Tibial nerve (tissue), 4 donors: Measurements from ENCODE around the gene SKAP1. TPM values are rescaled to one million over a fixed set of nuclear protein-coding genes. Genes with fewer than 3 reads are reported as not detected.
A peak's percentile ranks its signal among the peaks of the same experiment; 100 is the strongest.

Source experiments
- DNase-seq, 2 donors: peaks; one replicate each; pipeline ENCODE4 v3.0.0-alpha.2; 2019; ENCODE audit warnings: low spot score in 2 of 2
- H3K27ac ChIP-seq, 4 donors: fragments of 200-600 bp; sonication (generic) in 3 of 4; one replicate each; pipeline ENCODE4 v1.5.1; 2017 to 2019; ENCODE audit warnings: mild to moderate bottlenecking in 1 of 4
- H3K27me3 ChIP-seq, 2 donors: fragments of 200-600 bp; sonication (generic) in 1 of 2; one replicate each; pipeline versions ENCODE4 v1.5.1 to v1.6.0; 2017 to 2019
- H3K36me3 ChIP-seq, 3 donors: fragments of 200-600 bp; sonication (generic); one replicate each; pipeline ENCODE4 v1.5.1; 2018 to 2019
- H3K4me1 ChIP-seq, 4 donors: fragments of 200-600 bp; sonication (generic) in 3 of 4; one replicate each; pipeline ENCODE4 v1.5.1; 2017 to 2019
- H3K4me3 ChIP-seq, 4 donors: fragments of 200-600 bp; sonication (generic) in 3 of 4; one replicate each; pipeline ENCODE4 v1.5.1; 2017 to 2019; ENCODE audit warnings: mild to moderate bottlenecking in 1 of 4, moderate library complexity in 1 of 4
- H3K9me3 ChIP-seq, 4 donors: fragments of 200-600 bp; sonication (generic) in 3 of 4; one replicate each; pipeline ENCODE4 v1.5.1; 2017 to 2019
- EP300 ChIP-seq, 2 donors: sonication (generic); formaldehyde crosslinking; IDR thresholded peaks; one replicate each; pipeline ENCODE4 v1.6.1; 2017; ENCODE audit warnings: antibody characterized with exemption in 2 of 2, mild to moderate bottlenecking in 1 of 2
- POLR2A ChIP-seq, 2 donors: fragments of 450-650 bp; IDR thresholded peaks; one replicate each; pipeline ENCODE4 v1.6.1; 2017; ENCODE audit warnings: antibody characterized with exemption in 2 of 2, mild to moderate bottlenecking in 2 of 2, moderate library complexity in 2 of 2
- total RNA-seq, 4 donors: library from RNA; depleted of rRNA; stranded (reverse); fragments of >200 nt; gene quantifications; one replicate each; pipeline ENCODE4 v1.1.0, GENCODE V29; 2016
- TF ChIP-seq, protein P1 (sequence below), 5 experiments: fragments of 200-600 bp in 3 of 5; fragments of 450-650 bp in 2 of 5; sonication (generic) in 3 of 5; IDR thresholded peaks; one replicate each; pipeline ENCODE4 v1.5.1; 2016 to 2019; ENCODE audit warnings: antibody characterized with exemption in 5 of 5, mild to moderate bottlenecking in 3 of 5, moderate library complexity in 2 of 5

Gene SKAP1
- total RNA-seq, 4 donors from 2014 or later: 0.59 to 2.0 (median 1.3) TPM

- Histone ChIP-seq H3K27me3 (peaks cover 0 to 36% of the 10 kb centered on the region in 2 donors), H3K27ac (no peak overlapping the region), H3K36me3 (no peaks in the 10 kb centered on the region), H3K9me3 (no peaks in the 10 kb centered on the region), H3K4me1 (no peaks in the 10 kb centered on the region), H3K4me3 (no peak overlapping the region)
- DNase-seq: no peak
- TF ChIP-seq EP300 (IDR thresholded peaks at IDR 0.05): no peak
- no peak for TF ChIP-seq POLR2A (IDR thresholded peaks at IDR 0.05)
- TF ChIP-seq, protein P1, sequence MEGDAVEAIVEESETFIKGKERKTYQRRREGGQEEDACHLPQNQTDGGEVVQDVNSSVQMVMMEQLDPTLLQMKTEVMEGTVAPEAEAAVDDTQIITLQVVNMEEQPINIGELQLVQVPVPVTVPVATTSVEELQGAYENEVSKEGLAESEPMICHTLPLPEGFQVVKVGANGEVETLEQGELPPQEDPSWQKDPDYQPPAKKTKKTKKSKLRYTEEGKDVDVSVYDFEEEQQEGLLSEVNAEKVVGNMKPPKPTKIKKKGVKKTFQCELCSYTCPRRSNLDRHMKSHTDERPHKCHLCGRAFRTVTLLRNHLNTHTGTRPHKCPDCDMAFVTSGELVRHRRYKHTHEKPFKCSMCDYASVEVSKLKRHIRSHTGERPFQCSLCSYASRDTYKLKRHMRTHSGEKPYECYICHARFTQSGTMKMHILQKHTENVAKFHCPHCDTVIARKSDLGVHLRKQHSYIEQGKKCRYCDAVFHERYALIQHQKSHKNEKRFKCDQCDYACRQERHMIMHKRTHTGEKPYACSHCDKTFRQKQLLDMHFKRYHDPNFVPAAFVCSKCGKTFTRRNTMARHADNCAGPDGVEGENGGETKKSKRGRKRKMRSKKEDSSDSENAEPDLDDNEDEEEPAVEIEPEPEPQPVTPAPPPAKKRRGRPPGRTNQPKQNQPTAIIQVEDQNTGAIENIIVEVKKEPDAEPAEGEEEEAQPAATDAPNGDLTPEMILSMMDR (IDR thresholded peaks at IDR 0.05): no peak
These were observed 77.4 kb downstream of the SKAP1 start for GRCh38 chr17:48352630-48353029.

DNA sequence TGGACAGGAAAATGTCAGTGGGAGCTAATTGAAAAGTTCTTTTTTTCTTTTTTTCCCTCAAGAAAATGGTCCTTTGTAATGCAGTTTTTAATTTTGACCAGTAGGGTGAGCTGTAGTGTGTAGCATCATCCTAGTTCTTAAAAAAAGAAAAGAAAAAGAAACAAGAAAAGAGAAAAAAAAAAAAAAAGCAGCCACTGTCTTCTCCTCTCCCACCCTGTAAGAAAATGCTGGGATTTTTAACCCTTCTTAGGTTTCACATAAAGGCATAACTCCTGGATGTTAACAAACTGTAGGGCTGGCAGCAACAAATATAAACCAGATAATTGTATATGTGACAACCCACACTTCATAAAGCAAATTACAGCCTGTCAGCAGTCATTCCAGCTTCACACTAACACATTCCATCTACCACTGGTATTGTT is 78.1 kb downstream of the SKAP1 start:
- Histone ChIP-seq H3K4me1 (no peaks in the 10 kb centered on the region), H3K27ac (no peak overlapping the region), H3K9me3 (no peaks in the 10 kb centered on the region), H3K4me3 (no peak overlapping the region), H3K27me3 (peaks cover 0 to 29% of the 10 kb centered on the region in 2 donors), H3K36me3 (no peaks in the 10 kb centered on the region)
- TF ChIP-seq EP300 (IDR thresholded peaks at IDR 0.05) (no peak), POLR2A (IDR thresholded peaks at IDR 0.05) (no peak)
- TF ChIP-seq, protein P1 (IDR thresholded peaks at IDR 0.05): peak; percentile 40 to 66 (median 54)
- no peak for DNase-seq

DNA sequence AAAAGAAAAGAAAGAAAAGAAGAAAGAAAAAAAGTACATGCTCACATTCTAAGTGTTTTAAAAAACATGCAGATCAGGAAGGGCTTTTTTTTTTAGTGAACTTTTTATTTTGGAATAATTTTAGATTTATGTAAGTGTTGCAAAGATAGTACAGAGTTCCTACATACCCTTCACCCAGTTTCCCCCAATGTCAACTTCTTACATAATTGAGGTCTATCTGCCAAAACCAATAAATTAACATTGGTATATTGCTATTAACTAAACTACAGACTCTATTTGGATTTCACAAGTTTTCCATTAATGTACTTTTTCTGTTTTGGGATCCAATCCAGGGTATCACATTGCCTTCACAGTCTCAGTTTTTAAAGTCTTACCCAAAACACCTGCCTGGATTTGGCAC is 81.7 kb downstream of the SKAP1 start:
- H3K36me3 ChIP-seq: no peaks in the 10 kb centered on the region
- no peak overlapping the region for H3K27ac ChIP-seq
- no peaks in the 10 kb centered on the region for H3K9me3 ChIP-seq
- no peaks in the 10 kb centered on the region for H3K4me1 ChIP-seq
- DNase-seq: no peak
- peaks cover 0 to 15% of the 10 kb centered on the region in 2 donors for H3K27me3 ChIP-seq
- TF ChIP-seq, protein P1 (IDR thresholded peaks at IDR 0.05): no peak
- TF ChIP-seq EP300 (IDR thresholded peaks at IDR 0.05): no peak
- TF ChIP-seq POLR2A (IDR thresholded peaks at IDR 0.05): no peak
- H3K4me3 ChIP-seq: no peak overlapping the region

- Histone ChIP-seq H3K27ac (no peak overlapping the region), H3K4me1 (no peaks in the 10 kb centered on the region), H3K36me3 (no peaks in the 10 kb centered on the region), H3K4me3 (no peak overlapping the region), H3K9me3 (no peaks in the 10 kb centered on the region), H3K27me3 (peaks cover 0 to 20% of the 10 kb centered on the region in 2 donors)
- no peak for TF ChIP-seq EP300 (IDR thresholded peaks at IDR 0.05)
- TF ChIP-seq, protein P1 (IDR thresholded peaks at IDR 0.05): no peak
- no peak for TF ChIP-seq POLR2A (IDR thresholded peaks at IDR 0.05)
- DNase-seq: no peak
These were observed 82.8 kb downstream of the SKAP1 start for GRCh38 chr17:48347177-48347576.

DNA sequence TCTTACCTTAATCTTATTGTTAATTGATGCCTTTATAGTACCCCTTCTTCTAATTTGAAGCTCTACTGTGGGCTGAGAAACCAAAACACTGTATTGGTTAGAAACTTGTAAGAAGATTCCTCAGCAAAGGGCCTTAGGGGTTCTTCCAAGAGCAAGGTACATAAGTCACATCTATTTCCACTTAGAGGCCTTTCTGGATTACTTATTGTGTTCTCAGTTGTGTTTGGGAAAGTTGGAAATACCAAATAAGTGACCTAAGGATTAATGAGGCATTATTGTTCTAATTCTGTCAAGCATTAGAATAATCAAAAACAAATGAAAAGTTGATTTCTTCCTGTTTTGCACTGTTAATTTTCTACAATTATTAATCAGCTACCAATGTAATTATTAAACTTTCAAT is 85.8 kb downstream of the SKAP1 start:
- TF ChIP-seq, protein P1 (IDR thresholded peaks at IDR 0.05): no peak
- TF ChIP-seq POLR2A (IDR thresholded peaks at IDR 0.05) (no peak), EP300 (IDR thresholded peaks at IDR 0.05) (no peak)
- no peaks in the 10 kb centered on the region for H3K36me3 ChIP-seq
- no peak overlapping the region for H3K4me3 ChIP-seq
- no peaks in the 10 kb centered on the region for H3K4me1 ChIP-seq
- no peak for DNase-seq
- peaks cover 0 to 39% of the 10 kb centered on the region in 2 donors for H3K27me3 ChIP-seq
- H3K27ac ChIP-seq: no peak overlapping the region
- no peaks in the 10 kb centered on the region for H3K9me3 ChIP-seq
